Parathyroid adenoma (tissue), 2 donors: ENCODE measurements around the gene LDHB.
"Not testable (repeated sequence)": the region's sequence is repeated elsewhere in the genome, so short reads cannot be mapped to it uniquely, and the experiment has no call there.

Experiments
- H2AFZ ChIP-seq: fragments of 300-600 bp; sonication (generic); one replicate; pipeline ENCODE4 v1.7.0; 2017; ENCODE audit warnings: antibody characterized with exemption, mild to moderate bottlenecking
- H3K27ac ChIP-seq: fragments of 300-600 bp; sonication (generic); one replicate; pipeline ENCODE4 v1.7.0; 2017
- H3K27me3 ChIP-seq: fragments of 300-600 bp; sonication (generic); one replicate; pipeline ENCODE4 v1.7.0; 2017; ENCODE audit warnings: low read length; ENCODE audit not compliant: control insufficient read depth, insufficient read depth
- H3K36me3 ChIP-seq: fragments of 300-600 bp; sonication (generic); one replicate; pipeline ENCODE4 v1.7.0; 2017; ENCODE audit warnings: low read length; ENCODE audit not compliant: control insufficient read depth, insufficient read depth
- H3K4me1 ChIP-seq: fragments of 300-600 bp; sonication (generic); one replicate; pipeline ENCODE4 v1.7.0; 2017; ENCODE audit warnings: control low read depth
- H3K4me2 ChIP-seq: fragments of 300-600 bp; sonication (generic); one replicate; pipeline ENCODE4 v1.7.0; 2017; ENCODE audit warnings: low read length
- H3K4me3 ChIP-seq: fragments of 300-600 bp; sonication (generic); one replicate; pipeline ENCODE4 v1.7.0; 2017; ENCODE audit warnings: low read depth, low read length
- H3K79me2 ChIP-seq: fragments of 300-600 bp; sonication (generic); one replicate; pipeline ENCODE4 v1.7.0; 2017; ENCODE audit warnings: control low read depth
- H3K9ac ChIP-seq: fragments of 300-600 bp; sonication (generic); one replicate; pipeline ENCODE4 v1.7.0; 2017; ENCODE audit warnings: mild to moderate bottlenecking
- H3K9me3 ChIP-seq: fragments of 300-600 bp; sonication (generic); one replicate; pipeline ENCODE4 v1.7.0; 2017; ENCODE audit warnings: low read length; ENCODE audit not compliant: control insufficient read depth
- CTCF ChIP-seq: fragments of 300-600 bp; sonication (generic); IDR thresholded peaks from one replicate; pipeline ENCODE4 v1.7.0; 2017; ENCODE audit warnings: antibody characterized with exemption, mild to moderate bottlenecking
- donor health status: primary hyperparathyroidism.

Gene LDHB

GRCh38 chr12:21675641-21676040 lies 18.0 kb upstream of the LDHB start:
- TF ChIP-seq CTCF = no peak
- Histone ChIP-seq H3K36me3 (no peaks in the 10 kb centered on the region), H3K4me2 (no peak overlapping the region), H3K79me2 (no peaks in the 10 kb centered on the region), H3K9ac (no peak overlapping the region), H3K4me1 (no peaks in the 10 kb centered on the region), H3K4me3 (no peak overlapping the region), H3K9me3 (no peaks in the 10 kb centered on the region), H3K27me3 (no peaks in the 10 kb centered on the region), H2AFZ (no peak overlapping the region), H3K27ac (no peak overlapping the region)

- no peak overlapping the region for H3K4me3 ChIP-seq
- H3K9me3 ChIP-seq = no peaks in the 10 kb centered on the region
- H2AFZ ChIP-seq = peak overlapping the region; percentile 54
- no peaks in the 10 kb centered on the region for H3K27me3 ChIP-seq
- H3K4me1 ChIP-seq = no peaks in the 10 kb centered on the region
- H3K79me2 ChIP-seq = no peaks in the 10 kb centered on the region
- H3K36me3 ChIP-seq = no peaks in the 10 kb centered on the region
- H3K9ac ChIP-seq = no peak overlapping the region
- no peak for TF ChIP-seq CTCF
- H3K4me2 ChIP-seq = no peak overlapping the region
- H3K27ac ChIP-seq = no peak overlapping the region
These were observed 17.5 kb upstream of the LDHB start for GRCh38 chr12:21675096-21675495.

- not testable (repeated sequence) for H2AFZ ChIP-seq, H3K9me3 ChIP-seq, H3K4me3 ChIP-seq, H3K36me3 ChIP-seq, H3K27me3 ChIP-seq, H3K79me2 ChIP-seq, H3K27ac ChIP-seq, H3K4me1 ChIP-seq, H3K4me2 ChIP-seq, H3K9ac ChIP-seq
These were observed 16.3 kb upstream of the LDHB start for GRCh38 chr12:21673830-21674552.

GRCh38 chr12:21672146-21672545 lies 14.5 kb upstream of the LDHB start:
- no peak for TF ChIP-seq CTCF
- H3K9me3 ChIP-seq = no peaks in the 10 kb centered on the region
- H3K79me2 ChIP-seq = no peaks in the 10 kb centered on the region
- H2AFZ ChIP-seq = no peak overlapping the region
- H3K4me2 ChIP-seq = no peak overlapping the region
- H3K36me3 ChIP-seq = no peaks in the 10 kb centered on the region
- no peaks in the 10 kb centered on the region for H3K4me1 ChIP-seq
- H3K27me3 ChIP-seq = no peaks in the 10 kb centered on the region
- H3K9ac ChIP-seq = no peak overlapping the region
- no peak overlapping the region for H3K27ac ChIP-seq
- H3K4me3 ChIP-seq = no peak overlapping the region

- Histone ChIP-seq H3K9me3 (no peaks in the 10 kb centered on the region), H3K36me3 (no peaks in the 10 kb centered on the region), H3K4me2 (no peak overlapping the region)
These were observed 9.1 kb upstream of the LDHB start for GRCh38 chr12:21666722-21667121.

More at GRCh38 chr12:21666722-21667121, 9.1 kb upstream of the LDHB start:
- TF ChIP-seq CTCF = no peak
- Histone ChIP-seq H3K4me1 (no peaks in the 10 kb centered on the region), H3K9ac (no peak overlapping the region), H3K27me3 (no peaks in the 10 kb centered on the region), H3K4me3 (no peak overlapping the region), H3K79me2 (no peaks in the 10 kb centered on the region), H2AFZ (no peak overlapping the region), H3K27ac (no peak overlapping the region)
